ENCODE data around the gene SQOR. TPM values are rescaled to one million over a fixed set of nuclear protein-coding genes. Genes with fewer than 3 reads are reported as not detected.

SQOR gene
- total and polyA plus RNA-seq, 9 donors, result 5.5 to 35.1 (median 11.8) TPM

GRCh38 chr15:45701108-45701507, 66.3 kb downstream of the SQOR start:
- H3K9me3 ChIP-seq, result no peaks in the 10 kb centered on the region
- no peaks in the 10 kb centered on the region for H3K27me3 ChIP-seq
- no peak overlapping the region for H3K4me3 ChIP-seq
- peaks cover 5% of the 10 kb centered on the region for H3K4me1 ChIP-seq (ENCODE audit: insufficient read depth)
- H3K36me3 ChIP-seq, result no peaks in the 10 kb centered on the region
- H3K27ac ChIP-seq, result no peak overlapping the region
- WGBS, 3 donors, result 80 to 93% (median 85%) methylated on average over 3 of the region's 3 CpGs
- no peak for DNase-seq
- intact Hi-C loops (cut with DNase I), result no loop called here
- TF ChIP-seq, protein P1, sequence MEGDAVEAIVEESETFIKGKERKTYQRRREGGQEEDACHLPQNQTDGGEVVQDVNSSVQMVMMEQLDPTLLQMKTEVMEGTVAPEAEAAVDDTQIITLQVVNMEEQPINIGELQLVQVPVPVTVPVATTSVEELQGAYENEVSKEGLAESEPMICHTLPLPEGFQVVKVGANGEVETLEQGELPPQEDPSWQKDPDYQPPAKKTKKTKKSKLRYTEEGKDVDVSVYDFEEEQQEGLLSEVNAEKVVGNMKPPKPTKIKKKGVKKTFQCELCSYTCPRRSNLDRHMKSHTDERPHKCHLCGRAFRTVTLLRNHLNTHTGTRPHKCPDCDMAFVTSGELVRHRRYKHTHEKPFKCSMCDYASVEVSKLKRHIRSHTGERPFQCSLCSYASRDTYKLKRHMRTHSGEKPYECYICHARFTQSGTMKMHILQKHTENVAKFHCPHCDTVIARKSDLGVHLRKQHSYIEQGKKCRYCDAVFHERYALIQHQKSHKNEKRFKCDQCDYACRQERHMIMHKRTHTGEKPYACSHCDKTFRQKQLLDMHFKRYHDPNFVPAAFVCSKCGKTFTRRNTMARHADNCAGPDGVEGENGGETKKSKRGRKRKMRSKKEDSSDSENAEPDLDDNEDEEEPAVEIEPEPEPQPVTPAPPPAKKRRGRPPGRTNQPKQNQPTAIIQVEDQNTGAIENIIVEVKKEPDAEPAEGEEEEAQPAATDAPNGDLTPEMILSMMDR (IDR thresholded peaks at IDR 0.05), result no peak
- TF ChIP-seq POLR2A (IDR thresholded peaks at IDR 0.05) (no peak), EP300 (IDR thresholded peaks at IDR 0.05) (no peak)

GRCh38 chr15:45702041-45702440, 67.2 kb downstream of the SQOR start:
- DNase-seq, result no peak
- H3K4me3 ChIP-seq, result no peak overlapping the region
- no peak overlapping the region for H3K27ac ChIP-seq
- no peaks in the 10 kb centered on the region for H3K9me3 ChIP-seq
- H3K4me1 ChIP-seq (ENCODE audit: insufficient read depth), result peaks cover 5% of the 10 kb centered on the region
- no peak for TF ChIP-seq POLR2A (IDR thresholded peaks at IDR 0.05)
- TF ChIP-seq, protein P1 (IDR thresholded peaks at IDR 0.05), result no peak
- TF ChIP-seq EP300 (IDR thresholded peaks at IDR 0.05), result no peak
- H3K27me3 ChIP-seq, result no peaks in the 10 kb centered on the region
- WGBS, 3 donors, result 87 to 98% (median 94%) methylated on average over 3 of the region's 3 CpGs
- H3K36me3 ChIP-seq, result no peaks in the 10 kb centered on the region
- intact Hi-C loops (cut with DNase I), result no loop called here

- TF ChIP-seq POLR2A (IDR thresholded peaks at IDR 0.05), result no peak
- TF ChIP-seq EP300 (IDR thresholded peaks at IDR 0.05), result no peak
- TF ChIP-seq, protein P1 (IDR thresholded peaks at IDR 0.05), result no peak
- DNase-seq, result no peak
- Histone ChIP-seq H3K4me1 (ENCODE audit: insufficient read depth) (peaks cover 5% of the 10 kb centered on the region), H3K27me3 (no peaks in the 10 kb centered on the region), H3K9me3 (no peaks in the 10 kb centered on the region), H3K36me3 (no peaks in the 10 kb centered on the region), H3K27ac (no peak overlapping the region), H3K4me3 (no peak overlapping the region)
- WGBS, 3 donors, result 50 to 61% (median 58%) methylated on average over 13 of the region's 13 CpGs
- intact Hi-C loops (cut with DNase I), result no loop called here
Observed at GRCh38 chr15:45703670-45704328, 69.0 kb downstream of the SQOR start.

GRCh38 chr15:45704329-45705249, 69.8 kb downstream of the SQOR start:
- TF ChIP-seq EP300 (IDR thresholded peaks at IDR 0.05) (no peak), POLR2A (IDR thresholded peaks at IDR 0.05) (no peak)
- TF ChIP-seq, protein P1 (IDR thresholded peaks at IDR 0.05), result no peak
- Histone ChIP-seq H3K36me3 (no peaks in the 10 kb centered on the region), H3K27ac (no peak overlapping the region), H3K4me1 (ENCODE audit: insufficient read depth) (peaks cover 5% of the 10 kb centered on the region), H3K27me3 (no peaks in the 10 kb centered on the region), H3K4me3 (peak overlapping the region; percentile 40), H3K9me3 (no peaks in the 10 kb centered on the region)
- intact Hi-C loops (cut with DNase I), result no loop called here
- 5 to 7% (median 7%) methylated on average over 62 to 67 of the region's 67 CpGs for WGBS, 3 donors
- DNase-seq, result peak in 2 of 5 donors; percentile 19 to 20
